Stromal cell of bone marrow (primary cell): ENCODE results near the gene TMEM178A.

Source experiments
- DNase-seq: peaks from one replicate; pipeline ENCODE4 v3.0.0-alpha.2; 2012; ENCODE audit warnings: low read depth

TMEM178A gene

GRCh38 chr2:39679805-39680204 lies 14.1 kb downstream of the TMEM178A start:
- no peak for DNase-seq

GRCh38 chr2:39682066-39682692 lies 16.5 kb downstream of the TMEM178A start:
- DNase-seq, result no peak

GRCh38 chr2:39683022-39683699 lies 17.4 kb downstream of the TMEM178A start:
- DNase-seq, result no peak

- no peak for DNase-seq
Observed at GRCh38 chr2:39684464-39684863, 18.7 kb downstream of the TMEM178A start.

- no peak for DNase-seq
Observed at GRCh38 chr2:39685126-39685525, 19.4 kb downstream of the TMEM178A start.

- DNase-seq, result no peak
Observed at GRCh38 chr2:39686456-39686855, 20.7 kb downstream of the TMEM178A start.

- DNase-seq, result no peak
Observed at GRCh38 chr2:39688181-39688580, 22.5 kb downstream of the TMEM178A start.

GRCh38 chr2:39689272-39689841 lies 23.6 kb downstream of the TMEM178A start:
- no peak for DNase-seq

GRCh38 chr2:39689876-39690275 lies 24.2 kb downstream of the TMEM178A start:
- DNase-seq, result no peak

GRCh38 chr2:39693245-39693644 lies 27.5 kb downstream of the TMEM178A start:
- DNase-seq, result no peak

- DNase-seq, result peak; percentile 23
Observed at GRCh38 chr2:39696101-39696553, 30.4 kb downstream of the TMEM178A start.

- peak; percentile 39 for DNase-seq
Observed at GRCh38 chr2:39696838-39697237, 31.1 kb downstream of the TMEM178A start.

GRCh38 chr2:39697454-39697853 lies 31.7 kb downstream of the TMEM178A start:
- DNase-seq, result no peak

- DNase-seq, result no peak
Observed at GRCh38 chr2:39701137-39701536, 35.4 kb downstream of the TMEM178A start.

- no peak for DNase-seq
Observed at GRCh38 chr2:39703181-39703872, 37.6 kb downstream of the TMEM178A start.

- DNase-seq, result no peak
Observed at GRCh38 chr2:39704540-39704939, 38.8 kb downstream of the TMEM178A start.

- no peak for DNase-seq
Observed at GRCh38 chr2:39705638-39706037, 39.9 kb downstream of the TMEM178A start.

GRCh38 chr2:39706312-39706711 lies 40.6 kb downstream of the TMEM178A start:
- no peak for DNase-seq

GRCh38 chr2:39706945-39707344 lies 41.2 kb downstream of the TMEM178A start:
- DNase-seq, result no peak

GRCh38 chr2:39708003-39708402 lies 42.3 kb downstream of the TMEM178A start:
- DNase-seq, result no peak

GRCh38 chr2:39710807-39711206 lies 45.1 kb downstream of the TMEM178A start:
- DNase-seq, result no peak

GRCh38 chr2:39712953-39713352 lies 47.2 kb downstream of the TMEM178A start:
- no peak for DNase-seq

- DNase-seq, result no peak
Observed at GRCh38 chr2:39715095-39715494, 49.4 kb downstream of the TMEM178A start.
